ENCODE data around the gene KRTAP29-1. TPM values are rescaled to one million over a fixed set of nuclear protein-coding genes. Genes with fewer than 3 reads are reported as not detected.

KRTAP29-1 gene
- total RNA-seq, 4 donors from 2014 or later, result not detected

GRCh38 chr17:41340934-41341861 is 38.5 kb upstream of the KRTAP29-1 start:
- DNase-seq (ENCODE audit: low spot score), result no peak
- no peak for ATAC-seq (ENCODE audit: low FRiP score)
- TF ChIP-seq CTCF (IDR thresholded peaks at IDR 0.05), result no peak

- DNase-seq (ENCODE audit: low spot score) (no peak), ATAC-seq (ENCODE audit: low FRiP score) (no peak)
- no peak for TF ChIP-seq CTCF (IDR thresholded peaks at IDR 0.05)
Observed at GRCh38 chr17:41340494-41340893, 37.8 kb upstream of the KRTAP29-1 start.

GRCh38 chr17:41339571-41340172 is 37.0 kb upstream of the KRTAP29-1 start:
- ATAC-seq (ENCODE audit: low FRiP score), result no peak
- TF ChIP-seq CTCF (IDR thresholded peaks at IDR 0.05), result no peak
- no peak for DNase-seq (ENCODE audit: low spot score)

- DNase-seq (ENCODE audit: low spot score) (no peak), ATAC-seq (ENCODE audit: low FRiP score) (no peak)
- TF ChIP-seq CTCF (IDR thresholded peaks at IDR 0.05), result no peak
Observed at GRCh38 chr17:41338961-41339485, 36.4 kb upstream of the KRTAP29-1 start.

- ATAC-seq (ENCODE audit: low FRiP score), result no peak
- TF ChIP-seq CTCF (IDR thresholded peaks at IDR 0.05), result no peak
- DNase-seq (ENCODE audit: low spot score), result no peak
Observed at GRCh38 chr17:41335747-41336146, 33.1 kb upstream of the KRTAP29-1 start.

GRCh38 chr17:41334385-41335305 is 32.0 kb upstream of the KRTAP29-1 start:
- no peak for TF ChIP-seq CTCF (IDR thresholded peaks at IDR 0.05)
- ATAC-seq (ENCODE audit: low FRiP score) (no peak), DNase-seq (ENCODE audit: low spot score) (no peak)
